Stimulated activated CD8-positive, alpha-beta memory T cell treated with anti-CD3 and anti-CD28 coated beads, Interleukin-7, amount 100 ng/mL, for 24 hours (primary cell): ENCODE measurements around the gene PLA2G4B.

Experiments
- DNase-seq: peaks from one replicate; pipeline ENCODE4 v3.0.0-alpha.2; 2020; ENCODE audit warnings: low read depth

Gene PLA2G4B

DNA sequence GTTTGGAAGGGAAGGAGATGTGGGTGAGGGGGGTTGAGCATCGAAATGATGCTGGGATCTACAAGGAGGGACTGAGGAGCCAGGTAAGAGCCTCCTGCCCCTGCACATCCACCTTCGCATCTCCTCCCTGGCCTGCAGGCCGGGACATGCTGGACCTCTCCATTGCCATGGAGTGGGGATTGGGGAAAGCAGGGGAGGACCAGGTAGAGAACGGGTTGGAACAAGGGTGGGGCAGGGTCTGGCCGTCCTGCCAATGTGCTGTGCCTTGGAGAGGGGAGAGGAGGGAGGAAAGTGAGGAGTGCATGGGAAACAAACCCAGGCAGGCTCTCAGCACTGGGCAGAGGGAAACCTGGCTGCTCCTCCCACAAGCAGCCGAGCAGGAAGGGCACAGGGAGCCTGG, 10.6 kb downstream of the PLA2G4B start:
- no peak for DNase-seq

DNA sequence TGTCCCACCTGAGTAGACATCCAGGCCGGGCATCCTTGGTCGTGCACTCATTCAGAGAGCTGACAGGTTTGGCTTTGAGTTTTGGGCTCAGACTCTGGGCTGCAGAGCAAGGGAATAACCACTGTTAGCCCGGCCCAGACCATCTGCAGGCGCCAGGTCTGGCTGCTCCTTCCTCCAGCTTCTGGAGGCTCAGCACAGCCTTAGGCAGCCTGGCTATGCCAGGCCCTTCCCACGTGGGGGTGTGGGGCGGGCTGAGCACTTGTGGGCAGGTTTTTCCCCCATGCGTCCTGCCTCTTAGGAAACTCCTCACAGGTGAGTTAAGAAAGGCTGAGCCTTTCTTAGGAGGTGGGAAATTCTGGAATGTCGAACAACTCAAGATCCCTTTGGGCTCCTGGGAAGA, 11.2 kb downstream of the PLA2G4B start:
- DNase-seq = no peak

DNA sequence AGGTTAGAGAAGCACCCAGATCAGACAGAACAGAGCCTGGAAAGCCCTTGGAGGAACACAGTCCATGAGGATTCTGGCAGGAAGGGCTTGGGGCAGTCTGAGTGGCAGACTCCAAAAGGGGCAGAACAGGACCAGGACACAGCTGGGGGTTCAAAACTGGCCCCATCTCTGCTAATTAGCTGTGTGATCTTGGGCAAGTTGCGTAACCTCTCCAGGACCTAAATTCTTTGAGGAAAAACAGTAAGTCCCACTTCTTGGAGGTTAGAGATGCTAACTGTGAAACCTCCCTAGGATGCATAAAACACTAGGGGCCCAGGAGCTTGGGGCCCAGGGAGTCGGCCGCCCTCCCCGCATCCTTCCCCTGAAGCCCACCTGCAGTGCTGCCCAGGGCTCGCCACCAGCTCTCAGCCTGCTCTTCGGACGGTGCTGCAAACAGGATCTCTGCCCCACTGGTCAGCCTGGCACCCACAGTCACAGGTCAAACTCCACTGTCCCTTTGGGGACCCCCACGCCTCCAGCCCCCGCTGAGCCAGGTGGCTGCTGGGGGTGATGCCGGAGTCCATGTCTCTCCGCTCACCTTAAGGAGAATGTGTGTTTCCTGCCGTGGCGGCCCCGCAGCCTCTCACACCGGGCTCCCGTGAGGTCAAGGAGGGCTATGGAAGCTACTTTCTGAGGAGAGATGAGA, 12.0 kb downstream of the PLA2G4B start:
- DNase-seq = no peak

DNA sequence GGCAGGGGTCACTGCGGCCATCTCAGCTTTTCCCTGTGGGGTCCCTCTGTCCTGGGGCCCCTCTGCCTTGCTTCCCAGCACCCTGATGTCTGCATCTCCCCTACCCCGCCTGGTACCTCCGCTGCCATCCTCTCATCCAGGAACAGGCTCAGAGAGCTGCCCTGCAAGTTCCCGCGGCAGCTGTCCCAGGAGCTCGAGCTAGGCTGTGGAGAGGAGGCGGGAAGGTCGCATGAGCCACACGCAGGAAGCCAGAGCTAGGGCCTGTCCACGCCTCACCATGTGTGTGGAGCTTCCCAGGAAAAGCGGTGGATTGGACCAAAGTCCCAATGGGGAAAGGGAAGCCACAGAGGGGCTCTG, 12.5 kb downstream of the PLA2G4B start:
- no peak for DNase-seq

DNA sequence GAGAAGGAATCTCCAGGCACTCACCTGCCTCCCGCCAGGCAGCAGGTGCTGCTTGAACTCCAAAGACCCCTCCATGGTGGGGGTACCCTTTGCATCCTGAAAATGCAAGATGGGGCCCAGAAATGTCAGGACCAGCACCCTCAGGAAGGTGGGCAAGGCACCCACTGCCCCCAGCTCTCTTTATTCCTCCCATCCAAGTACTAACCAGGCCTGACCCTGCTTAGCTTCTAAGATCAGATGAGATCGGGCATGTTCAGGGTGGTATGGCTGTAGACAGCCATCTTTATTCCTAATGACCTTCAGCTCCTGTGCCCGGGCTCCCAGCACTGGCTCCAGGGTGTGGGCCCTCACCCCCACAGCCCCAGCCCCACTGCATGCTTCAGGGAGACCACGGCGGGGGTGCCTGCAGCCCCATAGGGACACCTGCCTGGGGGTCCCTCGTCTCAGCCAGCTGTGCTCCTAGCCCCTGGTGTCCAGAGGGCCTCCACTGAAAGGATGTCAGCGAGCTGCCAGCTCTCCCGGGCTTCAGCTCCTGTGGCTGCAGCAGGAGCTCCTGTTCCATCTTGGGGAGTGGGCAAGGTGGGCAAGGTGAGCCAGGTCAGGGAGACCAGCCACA, 13.2 kb downstream of the PLA2G4B start:
- DNase-seq = no peak

- no peak for DNase-seq
Measured at GRCh38 chr15:41852736-41853590, 14.3 kb downstream of the PLA2G4B start.

DNA sequence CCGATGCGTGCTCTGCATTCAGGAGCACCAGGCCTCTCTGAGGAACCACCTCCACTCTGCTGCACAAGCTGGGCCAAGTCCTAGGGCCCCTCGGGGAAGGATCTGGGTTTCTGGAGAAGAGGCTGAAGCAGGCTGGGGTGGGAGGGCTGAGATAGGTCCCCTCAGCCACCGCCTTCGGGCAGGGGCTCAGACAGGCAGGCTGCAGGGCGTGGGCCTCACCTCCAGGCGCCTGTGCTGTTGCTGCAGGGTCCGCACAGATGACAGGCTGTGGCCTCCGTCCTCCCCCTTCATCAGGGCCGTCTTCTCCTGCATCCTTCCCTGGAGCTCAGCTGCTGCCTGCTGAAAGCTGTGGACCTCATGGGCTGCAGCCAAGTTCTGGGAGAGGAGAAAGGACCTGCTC, 15.2 kb downstream of the PLA2G4B start:
- no peak for DNase-seq

GRCh38 chr15:41854443-41854842, 15.8 kb downstream of the PLA2G4B start:
- no peak for DNase-seq

DNA sequence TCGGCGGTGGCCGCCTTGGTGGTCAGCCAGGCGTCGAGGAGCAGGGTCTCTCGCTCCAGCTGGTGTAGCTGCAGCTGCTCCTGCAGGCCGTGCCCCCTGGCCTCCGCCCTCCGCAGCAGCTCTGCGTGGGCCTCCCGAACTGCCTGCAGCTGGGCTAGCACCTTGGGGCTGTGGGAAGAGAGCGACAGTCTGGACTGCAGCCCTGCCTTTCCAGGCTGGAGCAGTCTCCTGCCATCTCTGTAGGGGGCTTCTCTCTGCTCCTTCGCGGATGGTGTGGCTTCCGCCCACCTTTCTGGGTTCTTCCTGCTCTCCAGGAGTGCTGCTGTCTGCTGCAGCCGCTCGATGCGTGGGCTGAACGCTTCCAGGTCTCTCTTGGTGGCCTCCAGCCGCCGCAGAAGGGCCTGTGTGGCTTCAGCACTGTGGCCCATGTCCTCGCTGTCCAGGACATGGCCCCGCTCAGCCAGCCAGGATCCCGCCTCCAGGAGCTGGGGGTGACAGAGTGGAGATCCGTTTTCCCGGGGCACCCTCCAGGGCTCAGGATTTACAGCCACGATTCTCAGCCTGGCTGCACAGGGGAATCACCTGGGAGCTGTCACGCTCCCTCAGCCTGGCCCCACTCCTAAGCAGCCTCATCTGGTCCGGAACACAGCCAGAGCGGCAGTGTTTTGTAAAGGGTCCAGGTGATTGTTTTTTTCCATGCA, 16.8 kb downstream of the PLA2G4B start:
- DNase-seq = no peak

- DNase-seq = no peak
Measured at GRCh38 chr15:41856262-41856661, 17.6 kb downstream of the PLA2G4B start.

DNA sequence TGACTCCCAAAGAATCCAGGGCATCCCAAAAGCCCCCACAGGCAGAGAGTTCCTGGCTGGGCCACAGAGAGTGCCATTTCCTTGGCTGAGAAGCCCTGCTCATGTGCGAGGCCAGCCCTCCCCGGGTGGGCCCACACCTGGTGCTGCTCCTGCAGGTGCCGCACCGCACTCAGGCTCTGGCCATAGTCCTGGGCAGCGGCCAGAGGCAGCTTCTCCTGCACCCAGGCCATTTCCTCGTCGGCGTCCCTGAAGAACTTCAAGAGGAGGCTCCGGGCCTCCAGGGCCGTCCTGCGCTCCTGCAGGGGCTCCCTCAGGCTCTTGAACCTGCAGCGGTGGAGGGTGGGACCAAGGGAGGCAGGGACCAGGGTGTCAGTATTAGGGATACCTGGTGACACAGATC, 18.1 kb downstream of the PLA2G4B start:
- no peak for DNase-seq

- DNase-seq = no peak
Measured at GRCh38 chr15:41857316-41857715, 18.7 kb downstream of the PLA2G4B start.

DNA sequence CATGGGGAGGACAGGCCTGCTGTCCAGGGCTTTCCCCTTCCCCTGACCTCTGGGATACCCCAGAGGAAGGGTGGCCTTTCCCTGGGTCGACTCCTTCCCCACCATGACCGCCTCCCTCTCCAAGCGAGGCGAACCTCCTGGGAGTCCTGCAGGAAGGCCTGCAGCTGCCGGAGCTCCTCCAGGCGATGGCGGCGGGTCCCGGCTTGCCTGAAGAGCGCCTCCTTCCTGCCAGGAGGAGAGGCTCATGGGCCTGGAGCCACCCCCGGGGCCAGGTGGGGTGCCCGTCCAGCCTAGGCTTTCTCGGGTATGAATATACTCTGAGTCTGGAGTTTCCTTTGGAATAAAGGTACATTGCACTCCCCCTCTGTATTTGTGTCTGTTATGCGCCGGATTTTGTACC, 20.1 kb downstream of the PLA2G4B start:
- no peak for DNase-seq

GRCh38 chr15:41860049-41860828, 21.6 kb downstream of the PLA2G4B start:
- DNase-seq = no peak

DNA sequence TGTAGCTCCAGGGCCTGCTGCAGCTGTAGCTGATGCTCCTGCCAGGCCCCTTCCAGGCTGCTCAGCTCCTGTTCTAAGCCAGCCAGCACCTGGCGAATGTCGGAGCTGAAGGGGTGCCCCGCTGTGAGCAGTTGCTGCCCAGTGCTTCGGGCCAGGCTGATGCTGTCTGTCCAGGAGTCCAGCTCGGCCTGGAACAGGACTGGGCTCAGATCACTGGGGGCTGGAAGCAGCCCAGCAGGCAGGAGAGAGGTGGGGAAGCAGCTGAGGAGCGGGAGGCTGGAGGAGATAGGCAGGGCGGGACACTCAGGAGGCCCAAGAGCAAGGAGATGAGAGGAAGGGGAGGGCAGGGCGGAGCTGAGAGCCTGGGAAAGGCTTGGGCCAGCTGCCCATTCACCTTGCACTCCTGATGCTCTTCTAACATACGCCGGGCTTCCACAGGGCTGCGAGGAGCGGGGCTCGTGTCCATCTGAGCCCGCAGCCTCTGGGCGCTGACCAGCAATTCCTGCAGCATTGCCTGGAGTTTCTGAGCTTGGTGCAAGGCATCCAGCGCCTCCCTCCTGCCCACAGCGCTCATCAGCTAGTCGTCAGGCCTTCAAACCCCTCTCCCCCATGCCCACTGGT, 23.2 kb downstream of the PLA2G4B start:
- no peak for DNase-seq

DNA sequence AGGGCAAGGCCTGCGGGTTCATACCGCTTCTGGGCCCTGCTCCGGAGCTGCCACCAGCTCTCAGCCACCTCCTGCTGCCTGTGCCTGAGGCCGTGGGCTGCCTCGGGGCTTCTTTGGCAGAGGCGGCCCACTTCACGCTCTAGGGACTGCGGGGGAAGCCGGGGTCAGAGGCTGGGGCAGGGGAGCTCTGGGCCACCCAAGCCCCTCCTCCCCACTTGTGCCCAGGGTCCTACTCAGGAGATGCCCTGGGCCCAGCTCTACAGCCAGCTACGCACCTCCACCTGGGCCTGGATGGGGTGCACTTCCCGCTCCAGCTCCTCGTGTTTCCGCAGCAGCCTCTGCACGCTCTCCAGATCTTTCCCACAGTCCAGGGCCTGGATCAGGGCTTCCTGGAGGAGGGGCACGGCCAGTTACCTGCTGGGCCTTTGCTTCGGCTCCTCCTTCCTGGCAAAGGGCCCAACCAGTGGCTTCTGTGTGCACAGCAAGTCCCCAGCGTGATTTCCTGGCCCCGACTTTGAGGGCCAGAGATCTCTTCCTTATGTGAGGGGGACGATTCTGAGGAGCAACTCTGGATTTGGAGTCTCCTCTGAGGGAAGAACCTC, 24.0 kb downstream of the PLA2G4B start:
- no peak for DNase-seq

GRCh38 chr15:41865490-41866055, 26.9 kb downstream of the PLA2G4B start:
- DNase-seq = no peak

GRCh38 chr15:41866263-41866703, 27.6 kb downstream of the PLA2G4B start:
- no peak for DNase-seq

GRCh38 chr15:41866872-41867579, 28.4 kb downstream of the PLA2G4B start:
- no peak for DNase-seq

GRCh38 chr15:41868321-41868720, 29.7 kb downstream of the PLA2G4B start:
- DNase-seq = no peak
